RWPE2 (cell line): ENCODE results near the gene ITLN2.

ENCODE experiments used
- ATAC-seq: fragments of 200-7000 bp; cut with Tn5 transposase; 3 replicates; pipeline ENCODE4 v1.9.1; 2021; ENCODE audit warnings: low read depth
- DNase-seq: peaks from one replicate; pipeline ENCODE4 v3.0.0-alpha.2; 2020; ENCODE audit warnings: low spot score
- H3K27ac ChIP-seq: fragments of 450-650 bp; 2 replicates; pipeline ENCODE4 v1.5.1; 2017; ENCODE audit warnings: mild to moderate bottlenecking; ENCODE audit not compliant: poor library complexity, severe bottlenecking
- H3K27me3 ChIP-seq: fragments of 250-450 bp; sonication (Bioruptor Pico); 2 replicates; pipeline ENCODE4 v1.5.1; 2021; ENCODE audit warnings: mild to moderate bottlenecking, moderate library complexity; ENCODE audit not compliant: insufficient read depth, poor library complexity, severe bottlenecking
- H3K36me3 ChIP-seq: fragments of 250-450 bp; sonication (Bioruptor Pico); 2 replicates; pipeline ENCODE4 v1.5.1; 2020; ENCODE audit warnings: low read depth, mild to moderate bottlenecking, moderate library complexity
- H3K4me1 ChIP-seq: fragments of 250-450 bp; sonication (Bioruptor Pico); 2 replicates; pipeline ENCODE4 v1.5.1; 2021; ENCODE audit warnings: mild to moderate bottlenecking, moderate library complexity; ENCODE audit not compliant: insufficient read depth, poor library complexity, severe bottlenecking
- H3K4me3 ChIP-seq: fragments of 250-450 bp; sonication (Bioruptor Pico); 2 replicates; pipeline ENCODE4 v1.5.1; 2021; ENCODE audit warnings: mild to moderate bottlenecking, moderate library complexity; ENCODE audit not compliant: severe bottlenecking
- H3K9me3 ChIP-seq: fragments of 250-450 bp; sonication (Bioruptor Pico); 2 replicates; pipeline ENCODE4 v1.5.1; 2021; ENCODE audit warnings: mild to moderate bottlenecking, moderate library complexity; ENCODE audit not compliant: severe bottlenecking
- TF ChIP-seq, protein P1 (sequence below): fragments of 450-650 bp; IDR thresholded peaks from one replicate; pipeline ENCODE4 v1.5.1; 2017; ENCODE audit warnings: mild to moderate bottlenecking, moderate library complexity; ENCODE audit not compliant: poor library complexity, severe bottlenecking

ITLN2 gene

GRCh38 chr1:160961419-160961818, 6.8 kb upstream of the ITLN2 start:
- no peak for DNase-seq

GRCh38 chr1:160956966-160957365, 2.4 kb upstream of the ITLN2 start:
- Histone ChIP-seq H3K9me3 (no peaks in the 10 kb centered on the region), H3K27me3 (no peaks in the 10 kb centered on the region)

More at GRCh38 chr1:160961419-160961818, 6.8 kb upstream of the ITLN2 start:
- H3K4me1 ChIP-seq: no peaks in the 10 kb centered on the region
- H3K4me3 ChIP-seq: no peak overlapping the region
- TF ChIP-seq, protein P1, sequence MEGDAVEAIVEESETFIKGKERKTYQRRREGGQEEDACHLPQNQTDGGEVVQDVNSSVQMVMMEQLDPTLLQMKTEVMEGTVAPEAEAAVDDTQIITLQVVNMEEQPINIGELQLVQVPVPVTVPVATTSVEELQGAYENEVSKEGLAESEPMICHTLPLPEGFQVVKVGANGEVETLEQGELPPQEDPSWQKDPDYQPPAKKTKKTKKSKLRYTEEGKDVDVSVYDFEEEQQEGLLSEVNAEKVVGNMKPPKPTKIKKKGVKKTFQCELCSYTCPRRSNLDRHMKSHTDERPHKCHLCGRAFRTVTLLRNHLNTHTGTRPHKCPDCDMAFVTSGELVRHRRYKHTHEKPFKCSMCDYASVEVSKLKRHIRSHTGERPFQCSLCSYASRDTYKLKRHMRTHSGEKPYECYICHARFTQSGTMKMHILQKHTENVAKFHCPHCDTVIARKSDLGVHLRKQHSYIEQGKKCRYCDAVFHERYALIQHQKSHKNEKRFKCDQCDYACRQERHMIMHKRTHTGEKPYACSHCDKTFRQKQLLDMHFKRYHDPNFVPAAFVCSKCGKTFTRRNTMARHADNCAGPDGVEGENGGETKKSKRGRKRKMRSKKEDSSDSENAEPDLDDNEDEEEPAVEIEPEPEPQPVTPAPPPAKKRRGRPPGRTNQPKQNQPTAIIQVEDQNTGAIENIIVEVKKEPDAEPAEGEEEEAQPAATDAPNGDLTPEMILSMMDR: no peak
- no peak overlapping the region for H3K27ac ChIP-seq
- no peaks in the 10 kb centered on the region for H3K27me3 ChIP-seq
- H3K36me3 ChIP-seq: no peaks in the 10 kb centered on the region
- ATAC-seq: no peak
- no peaks in the 10 kb centered on the region for H3K9me3 ChIP-seq

DNA sequence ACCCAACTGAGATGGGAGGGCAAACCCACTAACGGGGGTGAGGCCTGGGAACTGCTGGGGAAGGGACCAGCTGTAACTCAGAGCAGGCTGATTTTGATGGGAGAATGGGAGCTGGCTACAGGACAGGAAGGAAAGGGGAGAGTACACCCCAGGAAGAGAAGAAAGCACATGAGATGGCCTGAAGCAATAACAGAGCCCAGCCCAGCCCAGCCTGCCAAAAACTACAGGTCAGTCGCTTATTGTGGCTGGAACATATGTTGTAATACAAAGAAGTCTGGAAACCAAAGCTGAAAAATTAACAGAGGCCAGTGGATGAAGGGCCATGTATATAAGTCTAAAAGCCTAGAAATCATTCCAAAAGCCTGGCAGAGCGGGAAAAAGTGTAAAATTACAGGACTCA, 1.6 kb downstream of the ITLN2 start:
- ATAC-seq (no peak), DNase-seq (no peak)
- Histone ChIP-seq H3K36me3 (no peaks in the 10 kb centered on the region), H3K4me1 (peaks cover 18% of the 10 kb centered on the region), H3K4me3 (no peak overlapping the region), H3K27me3 (no peaks in the 10 kb centered on the region), H3K27ac (peak overlapping the region; percentile 11), H3K9me3 (no peaks in the 10 kb centered on the region)
- TF ChIP-seq, protein P1: no peak

More at GRCh38 chr1:160956966-160957365, 2.4 kb upstream of the ITLN2 start:
- Histone ChIP-seq H3K36me3 (no peaks in the 10 kb centered on the region), H3K4me1 (peaks cover 11% of the 10 kb centered on the region), H3K27ac (no peak overlapping the region), H3K4me3 (no peak overlapping the region)
- TF ChIP-seq, protein P1: no peak
- DNase-seq (no peak), ATAC-seq (no peak)

- H3K36me3 ChIP-seq: no peaks in the 10 kb centered on the region
- H3K9me3 ChIP-seq: no peaks in the 10 kb centered on the region
- H3K27me3 ChIP-seq: no peaks in the 10 kb centered on the region
- DNase-seq (no peak), ATAC-seq (peak; percentile 42)
- no peak overlapping the region for H3K4me3 ChIP-seq
- peak overlapping the region; percentile 11 for H3K27ac ChIP-seq
- TF ChIP-seq, protein P1: no peak
- peaks cover 18% of the 10 kb centered on the region for H3K4me1 ChIP-seq
Measured at GRCh38 chr1:160952129-160952510, 2.5 kb downstream of the ITLN2 start.

GRCh38 chr1:160951443-160952128, 3.0 kb downstream of the ITLN2 start:
- peak overlapping the region; percentile 11 for H3K27ac ChIP-seq
- no peak for DNase-seq

More at GRCh38 chr1:160951443-160952128, 3.0 kb downstream of the ITLN2 start:
- Histone ChIP-seq H3K27me3 (no peaks in the 10 kb centered on the region), H3K36me3 (no peaks in the 10 kb centered on the region), H3K4me3 (no peak overlapping the region), H3K4me1 (peaks cover 18% of the 10 kb centered on the region), H3K9me3 (no peaks in the 10 kb centered on the region)
- peak; percentile 63 for ATAC-seq
- TF ChIP-seq, protein P1: peak; percentile 60
